ENCODE measurements around the gene IGSF9B. TPM values are rescaled to one million over a fixed set of nuclear protein-coding genes. Genes with fewer than 3 reads are reported as not detected.

The IGSF9B gene
- total RNA-seq, 1 donor from 2014 or later: 13.1 TPM

DNA sequence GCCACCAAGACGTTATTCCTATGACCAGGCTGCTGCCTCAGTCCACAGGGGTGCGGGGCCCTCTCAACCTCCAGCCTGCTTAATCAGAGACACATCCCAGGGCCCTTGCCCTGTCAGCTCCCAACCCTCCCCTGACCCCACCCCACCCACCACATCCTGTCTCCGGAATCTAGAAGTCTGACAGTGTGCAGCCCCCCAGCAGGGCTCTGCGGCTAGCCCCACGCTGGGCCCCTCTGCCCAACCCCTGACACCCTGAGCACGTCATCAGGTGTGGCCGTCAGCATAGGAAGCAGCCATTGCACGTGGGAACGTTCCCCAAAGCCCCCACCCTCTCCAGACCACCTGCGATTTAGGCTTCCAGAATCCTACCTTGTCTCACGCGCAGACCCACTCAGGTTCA, 34.3 kb upstream of the IGSF9B start:
- H3K27me3 Mint-ChIP-seq (ENCODE audit: low read depth, unreplicated experiment): peaks cover 58% of the 10 kb centered on the region
- no peaks in the 10 kb centered on the region for H3K9me3 Mint-ChIP-seq (ENCODE audit: unreplicated experiment)
- no peak overlapping the region for H2AFZ ChIP-seq (ENCODE audit: low read depth, low read length)
- no peaks in the 10 kb centered on the region for H3K9me3 ChIP-seq (ENCODE audit: insufficient read depth, low read depth, low read length)
- TF ChIP-seq, protein P1, sequence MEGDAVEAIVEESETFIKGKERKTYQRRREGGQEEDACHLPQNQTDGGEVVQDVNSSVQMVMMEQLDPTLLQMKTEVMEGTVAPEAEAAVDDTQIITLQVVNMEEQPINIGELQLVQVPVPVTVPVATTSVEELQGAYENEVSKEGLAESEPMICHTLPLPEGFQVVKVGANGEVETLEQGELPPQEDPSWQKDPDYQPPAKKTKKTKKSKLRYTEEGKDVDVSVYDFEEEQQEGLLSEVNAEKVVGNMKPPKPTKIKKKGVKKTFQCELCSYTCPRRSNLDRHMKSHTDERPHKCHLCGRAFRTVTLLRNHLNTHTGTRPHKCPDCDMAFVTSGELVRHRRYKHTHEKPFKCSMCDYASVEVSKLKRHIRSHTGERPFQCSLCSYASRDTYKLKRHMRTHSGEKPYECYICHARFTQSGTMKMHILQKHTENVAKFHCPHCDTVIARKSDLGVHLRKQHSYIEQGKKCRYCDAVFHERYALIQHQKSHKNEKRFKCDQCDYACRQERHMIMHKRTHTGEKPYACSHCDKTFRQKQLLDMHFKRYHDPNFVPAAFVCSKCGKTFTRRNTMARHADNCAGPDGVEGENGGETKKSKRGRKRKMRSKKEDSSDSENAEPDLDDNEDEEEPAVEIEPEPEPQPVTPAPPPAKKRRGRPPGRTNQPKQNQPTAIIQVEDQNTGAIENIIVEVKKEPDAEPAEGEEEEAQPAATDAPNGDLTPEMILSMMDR (IDR thresholded peaks at IDR 0.05; ENCODE audit: insufficient read depth, low read depth, low read length): no peak
- TF ChIP-seq EZH2 (IDR thresholded peaks at IDR 0.05; ENCODE audit: insufficient read depth, low read length): no peak
- H3K4me3 ChIP-seq (ENCODE audit: insufficient read depth, low read depth, low read length): no peak overlapping the region
- no peak overlapping the region for H3K9ac ChIP-seq (ENCODE audit: low read length)
- FAIRE-seq: no peak
- no peak overlapping the region for H3K4me2 ChIP-seq (ENCODE audit: low read length)
- H3K4me1 Mint-ChIP-seq (ENCODE audit: low read depth, unreplicated experiment): no peaks in the 10 kb centered on the region
- no peak for DNase-seq (ENCODE audit: low read depth)
- no peaks in the 10 kb centered on the region for H3K36me3 Mint-ChIP-seq (ENCODE audit: low read depth, unreplicated experiment)
- no peaks in the 10 kb centered on the region for H3K4me1 ChIP-seq (ENCODE audit: insufficient read depth, low read length)
- H3K4me3 Mint-ChIP-seq (ENCODE audit: unreplicated experiment): no peak overlapping the region
- no peaks in the 10 kb centered on the region for H3K36me3 ChIP-seq (ENCODE audit: insufficient read depth, low read length)
- H4K20me1 ChIP-seq (ENCODE audit: insufficient read depth, low read length): no peaks in the 10 kb centered on the region
- H3K79me2 ChIP-seq (ENCODE audit: insufficient read depth, low read length): no peaks in the 10 kb centered on the region
- H3K27ac ChIP-seq (ENCODE audit: low read depth, low read length): no peak overlapping the region
- no peaks in the 10 kb centered on the region for H3K27me3 ChIP-seq (ENCODE audit: insufficient read depth, low read length)
- H3K27ac Mint-ChIP-seq (ENCODE audit: unreplicated experiment): no peak overlapping the region

DNA sequence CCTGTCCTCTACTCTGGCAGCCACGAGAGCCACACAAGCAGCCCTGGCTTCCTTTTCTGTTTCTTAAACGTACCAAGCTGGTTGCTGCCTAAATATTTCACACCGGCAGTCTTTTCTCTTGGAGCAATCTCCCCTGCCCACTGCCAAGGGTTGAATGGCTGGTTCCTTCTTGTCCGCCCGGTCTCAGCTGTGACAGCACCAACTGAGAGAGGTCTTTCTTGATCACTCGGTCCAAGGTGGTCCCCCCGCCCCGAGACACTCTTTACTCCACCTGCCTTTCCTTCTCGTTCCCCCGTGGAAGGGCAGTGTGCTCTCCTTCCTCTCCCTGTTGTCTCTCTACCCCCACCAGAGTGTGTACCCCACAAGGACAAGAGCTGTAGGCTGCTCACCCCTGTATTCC, 33.7 kb upstream of the IGSF9B start:
- H3K4me1 ChIP-seq (ENCODE audit: insufficient read depth, low read length): no peaks in the 10 kb centered on the region
- H4K20me1 ChIP-seq (ENCODE audit: insufficient read depth, low read length): no peaks in the 10 kb centered on the region
- no peak overlapping the region for H3K9ac ChIP-seq (ENCODE audit: low read length)
- TF ChIP-seq EZH2 (IDR thresholded peaks at IDR 0.05; ENCODE audit: insufficient read depth, low read length): no peak
- TF ChIP-seq, protein P1 (IDR thresholded peaks at IDR 0.05; ENCODE audit: insufficient read depth, low read depth, low read length): no peak
- no peaks in the 10 kb centered on the region for H3K9me3 Mint-ChIP-seq (ENCODE audit: unreplicated experiment)
- no peak overlapping the region for H2AFZ ChIP-seq (ENCODE audit: low read depth, low read length)
- no peak for DNase-seq (ENCODE audit: low read depth)
- no peaks in the 10 kb centered on the region for H3K4me1 Mint-ChIP-seq (ENCODE audit: low read depth, unreplicated experiment)
- FAIRE-seq: no peak
- H3K4me3 Mint-ChIP-seq (ENCODE audit: unreplicated experiment): no peak overlapping the region
- no peak overlapping the region for H3K4me3 ChIP-seq (ENCODE audit: insufficient read depth, low read depth, low read length)
- no peaks in the 10 kb centered on the region for H3K36me3 Mint-ChIP-seq (ENCODE audit: low read depth, unreplicated experiment)
- H3K79me2 ChIP-seq (ENCODE audit: insufficient read depth, low read length): no peaks in the 10 kb centered on the region
- peaks cover 63% of the 10 kb centered on the region for H3K27me3 Mint-ChIP-seq (ENCODE audit: low read depth, unreplicated experiment)
- no peak overlapping the region for H3K27ac Mint-ChIP-seq (ENCODE audit: unreplicated experiment)
- H3K27ac ChIP-seq (ENCODE audit: low read depth, low read length): no peak overlapping the region
- no peaks in the 10 kb centered on the region for H3K9me3 ChIP-seq (ENCODE audit: insufficient read depth, low read depth, low read length)
- no peaks in the 10 kb centered on the region for H3K36me3 ChIP-seq (ENCODE audit: insufficient read depth, low read length)
- H3K4me2 ChIP-seq (ENCODE audit: low read length): no peak overlapping the region
- no peaks in the 10 kb centered on the region for H3K27me3 ChIP-seq (ENCODE audit: insufficient read depth, low read length)

DNA sequence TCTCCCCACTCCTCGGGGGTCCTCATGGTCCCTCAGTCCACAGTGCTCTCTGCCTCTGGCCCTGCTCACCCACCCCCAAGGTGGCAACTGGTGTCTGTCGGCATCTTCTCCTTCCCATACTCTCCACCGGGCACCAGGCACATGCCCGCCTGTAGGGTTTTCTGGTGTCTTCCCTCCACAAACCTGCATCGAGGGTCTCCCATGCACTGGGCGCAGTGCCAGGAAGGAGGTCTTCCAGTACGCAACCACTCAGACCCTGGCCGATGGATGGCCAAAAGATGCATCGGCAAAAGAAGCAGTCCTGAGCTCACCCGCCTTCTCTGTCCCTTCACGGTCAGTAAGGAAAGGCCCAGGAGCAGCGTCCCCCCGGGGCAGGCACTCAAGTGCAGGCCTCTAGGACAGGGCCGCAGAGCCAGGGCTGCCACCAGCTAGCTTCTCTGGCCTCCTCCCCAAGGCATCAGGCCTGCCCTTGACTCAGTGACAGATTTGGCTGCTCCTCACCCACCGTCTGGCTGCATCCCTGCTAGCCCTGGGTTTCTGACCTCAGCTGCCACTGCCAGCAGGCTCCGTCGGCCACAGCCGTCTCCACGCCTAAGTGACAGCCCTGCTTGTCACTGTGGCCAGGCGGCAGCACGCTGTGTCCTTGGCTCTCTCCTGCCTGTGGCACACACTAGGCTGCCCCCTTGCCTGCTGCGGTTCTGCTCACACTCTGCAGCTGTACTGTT, 32.1 kb upstream of the IGSF9B start:
- Histone ChIP-seq H3K27ac (ENCODE audit: low read depth, low read length) (no peak overlapping the region), H2AFZ (ENCODE audit: low read depth, low read length) (no peak overlapping the region), H3K4me1 (ENCODE audit: insufficient read depth, low read length) (no peaks in the 10 kb centered on the region), H4K20me1 (ENCODE audit: insufficient read depth, low read length) (no peaks in the 10 kb centered on the region), H3K9ac (ENCODE audit: low read length) (no peak overlapping the region), H3K4me3 (ENCODE audit: insufficient read depth, low read depth, low read length) (no peak overlapping the region), H3K9me3 (ENCODE audit: insufficient read depth, low read depth, low read length) (no peaks in the 10 kb centered on the region), H3K36me3 (ENCODE audit: insufficient read depth, low read length) (no peaks in the 10 kb centered on the region), H3K4me2 (ENCODE audit: low read length) (no peak overlapping the region), H3K27me3 (ENCODE audit: insufficient read depth, low read length) (no peaks in the 10 kb centered on the region), H3K79me2 (ENCODE audit: insufficient read depth, low read length) (no peaks in the 10 kb centered on the region)
- H3K27me3 Mint-ChIP-seq (ENCODE audit: low read depth, unreplicated experiment): peaks cover 59% of the 10 kb centered on the region
- H3K4me3 Mint-ChIP-seq (ENCODE audit: unreplicated experiment): no peak overlapping the region
- H3K36me3 Mint-ChIP-seq (ENCODE audit: low read depth, unreplicated experiment): no peaks in the 10 kb centered on the region
- FAIRE-seq (no peak), DNase-seq (ENCODE audit: low read depth) (no peak)
- no peaks in the 10 kb centered on the region for H3K4me1 Mint-ChIP-seq (ENCODE audit: low read depth, unreplicated experiment)
- no peaks in the 10 kb centered on the region for H3K9me3 Mint-ChIP-seq (ENCODE audit: unreplicated experiment)
- no peak for TF ChIP-seq EZH2 (IDR thresholded peaks at IDR 0.05; ENCODE audit: insufficient read depth, low read length)
- TF ChIP-seq, protein P1 (IDR thresholded peaks at IDR 0.05; ENCODE audit: insufficient read depth, low read depth, low read length): no peak
- no peak overlapping the region for H3K27ac Mint-ChIP-seq (ENCODE audit: unreplicated experiment)
